ENCODE results near the gene POLR3H.

Gene POLR3H

DNA sequence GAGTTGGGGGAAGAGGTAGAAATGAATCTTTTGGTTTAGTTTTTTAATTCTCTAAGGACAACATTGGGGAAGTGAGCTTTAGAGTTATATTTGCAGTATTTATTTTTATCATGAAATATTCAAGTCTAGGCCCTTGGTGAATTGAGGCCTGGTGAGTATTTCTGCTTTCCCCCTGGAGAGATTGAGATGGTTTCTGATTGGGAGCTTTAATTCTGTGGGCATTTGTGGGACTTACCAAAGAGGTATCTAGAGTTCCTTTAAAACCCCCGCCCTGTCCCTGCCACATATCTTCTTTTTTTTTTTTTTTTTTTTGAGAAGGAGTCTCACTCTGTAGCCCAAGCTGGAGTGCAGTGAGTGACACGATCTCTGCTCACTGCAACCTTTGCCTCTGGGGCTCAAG lies 65.8 kb downstream of the POLR3H start:
- Histone ChIP-seq H3K4me3 (ENCODE audit: low read depth in 1 of 2, low read length in 1 of 2) (no peak overlapping the region), H3K9me3 (no peaks in the 10 kb centered on the region), H3K27ac (no peak overlapping the region), H3K4me1 (ENCODE audit: control insufficient read depth in 1 of 2, insufficient read depth in 1 of 2, low read depth in 1 of 2, low read length in 1 of 2) (peaks cover 7 to 10% of the 10 kb centered on the region in 2 experiments), H3K27me3 (no peaks in the 10 kb centered on the region), H3K36me3 (peaks cover 7% of the 10 kb centered on the region)
- TF ChIP-seq CTCF (IDR thresholded peaks at IDR 0.05): no peak
